Loucy (cell line): ENCODE measurements around the gene GTF2F1.

Experiments used
- H2AFZ ChIP-seq: fragments of 200-600 bp; sonication (generic); 2 replicates; pipeline ENCODE4 v1.6.0; 2016; ENCODE audit warnings: antibody characterized with exemption, mild to moderate bottlenecking, low read length, moderate library complexity
- H3F3A ChIP-seq: fragments of 200-600 bp; 2 replicates; pipeline ENCODE4 v1.6.0; 2016; ENCODE audit warnings: antibody characterized with exemption, low read depth, mild to moderate bottlenecking
- H3K27me3 ChIP-seq: fragments of 200-600 bp; sonication (generic); 2 replicates; pipeline ENCODE4 v1.6.1; 2014; ENCODE audit warnings: low read length, mild to moderate bottlenecking; ENCODE audit not compliant: insufficient read depth, poor library complexity, severe bottlenecking
- H3K36me3 ChIP-seq: fragments of 200-600 bp; sonication (generic); 2 replicates; pipeline ENCODE4 v1.6.1; 2016; ENCODE audit warnings: low read length; ENCODE audit not compliant: insufficient read depth
- H3K4me1 ChIP-seq: fragments of 200-600 bp; sonication (generic); 2 replicates; pipeline ENCODE4 v1.5.1; 2014; ENCODE audit warnings: low read length, mild to moderate bottlenecking; ENCODE audit not compliant: insufficient read depth, poor library complexity, severe bottlenecking
- H3K4me2 ChIP-seq: fragments of 200-600 bp; sonication (generic); 2 replicates; pipeline ENCODE4 v1.6.0; 2014; ENCODE audit warnings: antibody characterized with exemption, low read length, low read depth, mild to moderate bottlenecking; ENCODE audit not compliant: poor library complexity, severe bottlenecking
- H3K4me3 ChIP-seq: fragments of 200-600 bp; sonication (generic); 2 replicates; pipeline ENCODE4 v1.5.1; 2014; ENCODE audit warnings: low read length, mild to moderate bottlenecking, mixed read lengths; ENCODE audit not compliant: poor library complexity, severe bottlenecking
- H3K79me2 ChIP-seq: fragments of 200-600 bp; sonication (generic); 2 replicates; pipeline ENCODE4 v1.6.1; 2014; ENCODE audit warnings: low read length; ENCODE audit not compliant: insufficient read depth
- H3K9ac ChIP-seq: fragments of 200-600 bp; sonication (generic); 2 replicates; pipeline ENCODE4 v1.6.0; 2014; ENCODE audit warnings: mild to moderate bottlenecking, low read depth, low read length, moderate library complexity; ENCODE audit not compliant: poor library complexity, severe bottlenecking
- H3K9me2 ChIP-seq: fragments of 200-600 bp; sonication (generic); replicated peaks from 2 replicates; pipeline ENCODE4 v1.6.1; 2016; ENCODE audit warnings: low read depth, low read length, mixed read lengths
- H3K9me3 ChIP-seq: fragments of 200-600 bp; sonication (generic); 2 replicates; pipeline ENCODE4 v1.6.1; 2014; ENCODE audit warnings: mild to moderate bottlenecking, antibody characterized with exemption, low read length, low read depth; ENCODE audit not compliant: insufficient read depth
- H4K20me1 ChIP-seq: fragments of 200-600 bp; sonication (generic); 2 replicates; pipeline ENCODE4 v1.6.0; 2014; ENCODE audit warnings: antibody characterized with exemption, low read length, mild to moderate bottlenecking; ENCODE audit not compliant: insufficient read depth, poor library complexity, severe bottlenecking
- EZH2phosphoT487 ChIP-seq: fragments of 200-600 bp; IDR thresholded peaks from 2 replicates; pipeline ENCODE4 v1.6.1; 2018; ENCODE audit warnings: antibody characterized with exemption, mild to moderate bottlenecking, moderate library complexity, borderline replicate concordance
- TF ChIP-seq, protein P1 (sequence below): fragments of 200-600 bp; sonication (generic); conservative IDR thresholded peaks from 2 replicates; pipeline ENCODE4 v1.5.1; 2014; ENCODE audit warnings: mild to moderate bottlenecking, antibody characterized with exemption, low read length

The GTF2F1 gene

DNA sequence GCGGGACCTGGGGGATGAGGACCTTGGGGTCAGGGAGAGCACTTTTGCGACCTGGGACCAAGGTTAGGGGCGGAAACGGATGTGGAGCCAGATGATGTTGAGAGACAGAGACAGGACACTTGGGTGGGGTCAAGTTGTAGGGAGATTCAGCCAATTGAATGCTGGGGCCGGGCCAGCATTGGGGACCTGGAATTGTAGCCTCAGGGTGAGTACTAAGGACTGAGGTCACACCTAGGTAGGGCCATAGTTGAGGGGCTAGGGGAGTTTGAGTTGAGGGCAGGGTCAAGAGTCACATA is 19.2 kb downstream of the GTF2F1 start:
- Histone ChIP-seq H3F3A (peaks cover 3% of the 10 kb centered on the region; the same call in 1 of the 2 replicates), H3K4me1 (peaks cover 6% of the 10 kb centered on the region), H3K27me3 (no peaks in the 10 kb centered on the region), H4K20me1 (peaks cover 12% of the 10 kb centered on the region), H3K4me3 (peak overlapping the region; percentile 85), H3K9me3 (no peaks in the 10 kb centered on the region), H3K36me3 (no peaks in the 10 kb centered on the region), H3K4me2 (peak overlapping the region; percentile 96), H3K9me2 (no peaks in the 10 kb centered on the region), H3K9ac (peak overlapping the region; percentile 69), H3K79me2 (no peaks in the 10 kb centered on the region), H2AFZ (peak overlapping the region; percentile 69; the same call in 1 of the 2 replicates)
- TF ChIP-seq, protein P1, sequence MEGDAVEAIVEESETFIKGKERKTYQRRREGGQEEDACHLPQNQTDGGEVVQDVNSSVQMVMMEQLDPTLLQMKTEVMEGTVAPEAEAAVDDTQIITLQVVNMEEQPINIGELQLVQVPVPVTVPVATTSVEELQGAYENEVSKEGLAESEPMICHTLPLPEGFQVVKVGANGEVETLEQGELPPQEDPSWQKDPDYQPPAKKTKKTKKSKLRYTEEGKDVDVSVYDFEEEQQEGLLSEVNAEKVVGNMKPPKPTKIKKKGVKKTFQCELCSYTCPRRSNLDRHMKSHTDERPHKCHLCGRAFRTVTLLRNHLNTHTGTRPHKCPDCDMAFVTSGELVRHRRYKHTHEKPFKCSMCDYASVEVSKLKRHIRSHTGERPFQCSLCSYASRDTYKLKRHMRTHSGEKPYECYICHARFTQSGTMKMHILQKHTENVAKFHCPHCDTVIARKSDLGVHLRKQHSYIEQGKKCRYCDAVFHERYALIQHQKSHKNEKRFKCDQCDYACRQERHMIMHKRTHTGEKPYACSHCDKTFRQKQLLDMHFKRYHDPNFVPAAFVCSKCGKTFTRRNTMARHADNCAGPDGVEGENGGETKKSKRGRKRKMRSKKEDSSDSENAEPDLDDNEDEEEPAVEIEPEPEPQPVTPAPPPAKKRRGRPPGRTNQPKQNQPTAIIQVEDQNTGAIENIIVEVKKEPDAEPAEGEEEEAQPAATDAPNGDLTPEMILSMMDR, result no peak
- no peak for TF ChIP-seq EZH2phosphoT487

- no peaks in the 10 kb centered on the region for H3K27me3 ChIP-seq
- peak overlapping the region; percentile 96 for H3K4me2 ChIP-seq
- H3K79me2 ChIP-seq, result no peaks in the 10 kb centered on the region
- TF ChIP-seq EZH2phosphoT487, result no peak
- TF ChIP-seq, protein P1, result no peak
- H3K9me2 ChIP-seq, result no peaks in the 10 kb centered on the region
- peak overlapping the region; percentile 85 for H2AFZ ChIP-seq
- H3K36me3 ChIP-seq, result peaks cover 4% of the 10 kb centered on the region; the same call in 1 of the 2 replicates
- H4K20me1 ChIP-seq, result peaks cover 12% of the 10 kb centered on the region
- no peaks in the 10 kb centered on the region for H3K9me3 ChIP-seq
- peak overlapping the region; percentile 95 for H3K9ac ChIP-seq
- H3K4me1 ChIP-seq, result peaks cover 6% of the 10 kb centered on the region
- peak overlapping the region; percentile 85 for H3K4me3 ChIP-seq
- peaks cover 3% of the 10 kb centered on the region; the same call in 1 of the 2 replicates for H3F3A ChIP-seq
Observed at GRCh38 chr19:6373096-6373812, 19.7 kb downstream of the GTF2F1 start.

DNA sequence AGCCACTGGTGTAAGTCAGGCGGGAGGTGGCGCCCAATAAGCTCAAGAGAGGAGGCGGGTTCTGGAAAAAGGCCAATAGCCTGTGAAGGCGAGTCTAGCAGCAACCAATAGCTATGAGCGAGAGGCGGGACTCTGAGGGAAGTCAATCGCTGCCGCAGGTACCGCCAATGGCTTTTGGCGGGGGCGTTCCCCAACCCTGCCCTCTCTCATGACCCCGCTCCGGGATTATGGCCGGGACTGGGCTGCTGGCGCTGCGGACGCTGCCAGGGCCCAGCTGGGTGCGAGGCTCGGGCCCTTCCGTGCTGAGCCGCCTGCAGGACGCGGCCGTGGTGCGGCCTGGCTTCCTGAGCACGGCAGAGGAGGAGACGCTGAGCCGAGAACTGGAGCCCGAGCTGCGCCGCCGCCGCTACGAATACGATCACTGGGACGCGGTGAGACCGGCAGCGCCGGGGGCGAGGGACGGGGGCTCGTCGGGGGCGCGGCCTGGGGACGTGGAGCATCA is 20.3 kb downstream of the GTF2F1 start, which contains the start of gene ALKBH7:
Gene ALKBH7, plus strand, starts transcription at position 201 of the 502 bp plus-strand sequence. Its CDS starts 27 bp downstream, at position 228.
- peak within 1 kb of the TSS; percentile 85 for H3K4me3 ChIP-seq
- no peaks in the 10 kb centered on the region for H3K79me2 ChIP-seq
- H3K9me3 ChIP-seq, result no peaks in the 10 kb centered on the region
- peaks cover 10% of the 10 kb centered on the region; the same call in 1 of the 2 replicates for H3K36me3 ChIP-seq
- H3F3A ChIP-seq, result peaks cover 3% of the 10 kb centered on the region; the same call in 1 of the 2 replicates
- H3K9me2 ChIP-seq, result no peaks in the 10 kb centered on the region
- peaks cover 6% of the 10 kb centered on the region for H3K4me1 ChIP-seq
- TF ChIP-seq, protein P1, result no peak
- peaks cover 12% of the 10 kb centered on the region for H4K20me1 ChIP-seq
- H3K4me2 ChIP-seq, result peak within 1 kb of the TSS; percentile 96
- peak within 1 kb of the TSS; percentile 85 for H2AFZ ChIP-seq
- no peaks in the 10 kb centered on the region for H3K27me3 ChIP-seq
- H3K9ac ChIP-seq, result peak within 1 kb of the TSS; percentile 95
